ENCODE measurements around the gene WWC1.

Gene WWC1

DNA sequence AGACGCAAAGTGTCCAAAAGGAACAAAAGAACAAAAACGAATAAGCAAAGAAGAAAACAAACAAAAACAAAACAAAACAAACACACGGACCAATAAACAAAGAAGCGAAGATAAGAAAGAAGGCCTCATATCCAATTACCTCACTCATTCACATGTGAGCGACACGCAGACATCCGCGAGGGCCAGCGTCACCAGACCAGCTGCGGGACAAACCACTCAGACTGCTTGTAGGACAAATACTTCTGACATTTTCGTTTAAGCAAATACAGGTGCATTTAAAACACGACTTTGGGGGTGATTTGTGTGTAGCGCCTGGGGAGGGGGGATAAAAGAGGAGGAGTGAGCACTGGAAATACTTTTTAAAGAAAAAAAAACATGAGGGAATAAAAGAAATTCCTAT lies 28.3 kb upstream of the WWC1 start:
- no peak for TF ChIP-seq POLR2AphosphoS5 (IDR thresholded peaks at IDR 0.05; ENCODE audit: low read depth, low read length)
- no peak for TF ChIP-seq TAF1 (IDR thresholded peaks at IDR 0.05; ENCODE audit: low read depth, low read length)
- DNase-seq (ENCODE audit: insufficient read length, low spot score) (no peak), FAIRE-seq (no peak)

- TF ChIP-seq PAX5 (IDR thresholded peaks at IDR 0.05; ENCODE audit: insufficient read depth, low read length, severe bottlenecking) (no peak), SPI1 (IDR thresholded peaks at IDR 0.05; ENCODE audit: low read depth, low read length) (no peak), TAF1 (IDR thresholded peaks at IDR 0.05; ENCODE audit: low read depth, low read length) (no peak)
- no peak for DNase-seq (ENCODE audit: insufficient read length, low spot score)
- FAIRE-seq: no peak
Measured at GRCh38 chr5:168266016-168266415, 25.4 kb upstream of the WWC1 start.

- peak; percentile 75 for DNase-seq (ENCODE audit: insufficient read length, low spot score)
- TF ChIP-seq SPI1 (IDR thresholded peaks at IDR 0.05; ENCODE audit: low read depth, low read length) (peak; percentile 55), POLR2AphosphoS5 (IDR thresholded peaks at IDR 0.05; ENCODE audit: low read depth, low read length) (no peak)
- peak; percentile 98 for FAIRE-seq
Measured at GRCh38 chr5:168268949-168269936, 22.2 kb upstream of the WWC1 start.

DNA sequence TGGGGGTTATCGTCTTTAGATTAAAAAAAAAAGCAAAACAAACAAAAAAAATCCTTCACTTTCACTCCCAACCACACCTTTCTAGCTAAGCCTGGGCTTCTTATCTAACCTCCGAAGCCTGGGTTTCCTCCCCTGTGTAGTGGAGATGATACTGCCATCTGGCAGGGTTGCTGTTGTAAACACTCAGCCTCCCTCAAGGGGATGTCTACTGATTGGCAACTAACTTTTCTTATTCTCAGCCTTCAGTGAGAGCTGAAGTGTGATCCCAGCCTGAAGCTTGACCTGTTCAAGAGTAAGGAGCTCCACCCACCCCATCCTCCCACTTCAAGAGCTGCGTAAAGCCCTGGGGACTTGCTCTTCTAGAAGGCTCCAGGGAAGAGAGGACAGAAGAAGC lies 21.5 kb upstream of the WWC1 start:
- no peak for TF ChIP-seq POU2F2 (IDR thresholded peaks at IDR 0.05; ENCODE audit: low read depth, low read length)
- no peak for TF ChIP-seq PAX5 (IDR thresholded peaks at IDR 0.05; ENCODE audit: insufficient read depth, low read length, severe bottlenecking)
- no peak for TF ChIP-seq TAF1 (IDR thresholded peaks at IDR 0.05; ENCODE audit: low read depth, low read length)
- TF ChIP-seq SPI1 (IDR thresholded peaks at IDR 0.05; ENCODE audit: low read depth, low read length): no peak
- no peak for TF ChIP-seq POLR2AphosphoS5 (IDR thresholded peaks at IDR 0.05; ENCODE audit: low read depth, low read length)
- TF ChIP-seq POLR2A (IDR thresholded peaks at IDR 0.05; ENCODE audit: low read depth, low read length): no peak
- DNase-seq (ENCODE audit: insufficient read length, low spot score) (no peak), FAIRE-seq (peak; percentile 60)

- FAIRE-seq: no peak
- no peak for TF ChIP-seq SPI1 (IDR thresholded peaks at IDR 0.05; ENCODE audit: low read depth, low read length)
- no peak for TF ChIP-seq POU2F2 (IDR thresholded peaks at IDR 0.05; ENCODE audit: low read depth, low read length)
- no peak for TF ChIP-seq TAF1 (IDR thresholded peaks at IDR 0.05; ENCODE audit: low read depth, low read length)
- no peak for DNase-seq (ENCODE audit: insufficient read length, low spot score)
Measured at GRCh38 chr5:168270476-168270875, 21.0 kb upstream of the WWC1 start.

- TF ChIP-seq POLR2A (IDR thresholded peaks at IDR 0.05; ENCODE audit: low read depth, low read length): no peak
- no peak for TF ChIP-seq POLR2AphosphoS5 (IDR thresholded peaks at IDR 0.05; ENCODE audit: low read depth, low read length)
- TF ChIP-seq TAF1 (IDR thresholded peaks at IDR 0.05; ENCODE audit: low read depth, low read length): no peak
- TF ChIP-seq PAX5 (IDR thresholded peaks at IDR 0.05; ENCODE audit: insufficient read depth, low read length, severe bottlenecking): no peak
- no peak for TF ChIP-seq POU2F2 (IDR thresholded peaks at IDR 0.05; ENCODE audit: low read depth, low read length)
- no peak for TF ChIP-seq SPI1 (IDR thresholded peaks at IDR 0.05; ENCODE audit: low read depth, low read length)
- FAIRE-seq (peak; percentile 35), DNase-seq (ENCODE audit: insufficient read length, low spot score) (no peak)
Measured at GRCh38 chr5:168273056-168273980, 18.1 kb upstream of the WWC1 start.

GRCh38 chr5:168274406-168274805 lies 17.0 kb upstream of the WWC1 start:
- TF ChIP-seq POLR2A (IDR thresholded peaks at IDR 0.05; ENCODE audit: low read depth, low read length) (no peak), POLR2AphosphoS5 (IDR thresholded peaks at IDR 0.05; ENCODE audit: low read depth, low read length) (no peak), TAF1 (IDR thresholded peaks at IDR 0.05; ENCODE audit: low read depth, low read length) (no peak), PAX5 (IDR thresholded peaks at IDR 0.05; ENCODE audit: insufficient read depth, low read length, severe bottlenecking) (no peak), SPI1 (IDR thresholded peaks at IDR 0.05; ENCODE audit: low read depth, low read length) (no peak), POU2F2 (IDR thresholded peaks at IDR 0.05; ENCODE audit: low read depth, low read length) (no peak)
- FAIRE-seq: no peak
- no peak for DNase-seq (ENCODE audit: insufficient read length, low spot score)

- no peak for TF ChIP-seq POU2F2 (IDR thresholded peaks at IDR 0.05; ENCODE audit: low read depth, low read length)
- DNase-seq (ENCODE audit: insufficient read length, low spot score): no peak
- no peak for FAIRE-seq
Measured at GRCh38 chr5:168275940-168276339, 15.5 kb upstream of the WWC1 start.

DNA sequence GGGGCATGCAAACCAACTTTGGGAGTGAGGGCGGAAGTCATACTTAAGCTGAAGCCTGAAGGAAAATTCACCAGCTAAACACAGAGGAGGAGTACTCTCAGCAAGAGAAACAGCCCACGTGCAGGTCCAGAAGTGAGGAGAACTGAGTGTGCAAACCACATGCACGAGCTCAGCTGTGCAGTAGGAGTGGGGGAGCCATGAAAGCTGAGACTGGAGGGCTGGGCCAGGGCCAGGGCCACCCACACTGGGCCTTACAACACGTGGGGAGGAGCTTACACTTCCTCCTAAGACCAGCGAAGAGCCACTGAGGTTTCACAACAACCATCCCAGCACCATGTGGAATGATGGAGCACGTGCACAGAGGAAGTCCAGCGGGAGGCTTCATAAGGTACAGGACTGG lies 9.3 kb upstream of the WWC1 start:
- TF ChIP-seq POU2F2 (IDR thresholded peaks at IDR 0.05; ENCODE audit: low read depth, low read length) (no peak), TAF1 (IDR thresholded peaks at IDR 0.05; ENCODE audit: low read depth, low read length) (no peak), SPI1 (IDR thresholded peaks at IDR 0.05; ENCODE audit: low read depth, low read length) (no peak), POLR2A (IDR thresholded peaks at IDR 0.05; ENCODE audit: low read depth, low read length) (no peak), POLR2AphosphoS5 (IDR thresholded peaks at IDR 0.05; ENCODE audit: low read depth, low read length) (no peak), PAX5 (IDR thresholded peaks at IDR 0.05; ENCODE audit: insufficient read depth, low read length, severe bottlenecking) (no peak)
- no peak for DNase-seq (ENCODE audit: insufficient read length, low spot score)

GRCh38 chr5:168284809-168285208 lies 6.6 kb upstream of the WWC1 start:
- DNase-seq (ENCODE audit: insufficient read length, low spot score): no peak
- no peak for FAIRE-seq
- no peak for TF ChIP-seq SPI1 (IDR thresholded peaks at IDR 0.05; ENCODE audit: low read depth, low read length)
- TF ChIP-seq POLR2AphosphoS5 (IDR thresholded peaks at IDR 0.05; ENCODE audit: low read depth, low read length): no peak
- TF ChIP-seq POLR2A (IDR thresholded peaks at IDR 0.05; ENCODE audit: low read depth, low read length): no peak
- no peak for TF ChIP-seq POU2F2 (IDR thresholded peaks at IDR 0.05; ENCODE audit: low read depth, low read length)
- no peak for TF ChIP-seq TAF1 (IDR thresholded peaks at IDR 0.05; ENCODE audit: low read depth, low read length)
- TF ChIP-seq PAX5 (IDR thresholded peaks at IDR 0.05; ENCODE audit: insufficient read depth, low read length, severe bottlenecking): no peak

More for the DNA sequence above, 9.3 kb upstream of the WWC1 start:
- no peak for FAIRE-seq

Measured in GM12891 (cell line).